AG04450 (cell line): ENCODE results near the gene CLK4. TPM values are rescaled to one million over a fixed set of nuclear protein-coding genes. Genes with fewer than 3 reads are reported as not detected.
A peak's percentile ranks its signal among the peaks of the same experiment; 100 is the strongest.
"Not testable (repeated sequence)": the region's sequence is repeated elsewhere in the genome, so short reads cannot be mapped to it uniquely, and the experiment has no call there.

Source experiments
- CTCF ChIA-PET: fragments of 300-600, 350-600 bp; formaldehyde crosslinking; extraction: SDS; loops from one replicate; lab custom pipeline; 2022; ENCODE audit warnings: antibody characterized with exemption, inconsistent platforms; lab: Charles Lee
- POLR2A ChIA-PET: fragments of 350-600 bp; formaldehyde crosslinking; extraction: SDS; loops from one replicate; lab custom pipeline; 2021; ENCODE audit warnings: antibody characterized with exemption, inconsistent platforms; lab: Yijun Ruan, JAX
- DNase-seq: peaks from one replicate; pipeline ENCODE4 v3.0.0-alpha.2; 2011; ENCODE audit warnings: low read depth, low spot score
- H3K27ac ChIP-seq: one replicate; pipeline ENCODE4 v1.5.1; 2012; ENCODE audit warnings: low read depth, low read length, control low read depth
- H3K27me3 ChIP-seq: one replicate; pipeline ENCODE4 v1.6.0; 2012; ENCODE audit warnings: low read length; ENCODE audit not compliant: control insufficient read depth, insufficient read depth
- H3K4me3 ChIP-seq: 2 replicates; pipeline ENCODE4 v1.5.1; 2011; ENCODE audit warnings: mild to moderate bottlenecking, low read depth, low read length, control low read depth
- H3K9me3 ChIP-seq: 2 replicates; pipeline ENCODE4 v1.5.1; 2012; ENCODE audit warnings: low read length; ENCODE audit not compliant: control insufficient read depth, insufficient read depth
- CTCF ChIP-seq: IDR thresholded peaks from 2 replicates; pipeline ENCODE4 v1.5.1; 2011; ENCODE audit warnings: low read depth, low read length, control low read depth, inconsistent platforms
- polyA plus RNA-seq: library from polyadenylated mRNA; depleted of rRNA; stranded (reverse); fragments of >200 nt; gene quantifications from 2 replicates; pipeline ENCODE4 v1.2.3, GENCODE V29; 2011

CLK4 gene
- polyA plus RNA-seq, 1 experiment = 30.7 TPM

DNA sequence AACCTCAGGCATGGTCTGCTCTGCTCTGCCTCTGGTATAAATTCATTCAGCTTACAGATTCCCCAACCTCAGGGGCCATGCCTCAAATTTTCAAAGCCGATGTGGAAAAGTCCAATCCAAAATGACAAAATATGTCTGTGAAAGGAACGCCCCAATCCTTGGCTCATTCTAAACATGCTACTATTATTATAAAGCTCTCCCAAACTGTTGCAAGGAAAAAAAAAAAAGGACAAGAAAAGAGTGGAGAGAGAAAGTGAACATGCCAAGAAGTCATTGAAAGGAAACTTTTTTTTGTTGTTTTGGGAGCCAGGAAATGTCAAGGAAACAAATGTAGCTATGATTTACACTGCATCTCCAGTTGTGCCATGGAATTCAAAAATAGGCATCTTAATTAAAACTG is 40.5 kb downstream of the CLK4 start:
- Histone ChIP-seq H3K9me3 (peaks cover 19% of the 10 kb centered on the region), H3K27ac (no peak overlapping the region), H3K27me3 (peaks cover 38% of the 10 kb centered on the region), H3K4me3 (no peak overlapping the region)
- ChIA-PET CTCF (interaction anchor here (2.6 kb wide), 1 partner anchor 351 kb away, joined by 6 read pairs; no protein-coding TSS in a partner anchor), POLR2A (no interaction called here)
- TF ChIP-seq CTCF = no peak
- no peak for DNase-seq

DNA sequence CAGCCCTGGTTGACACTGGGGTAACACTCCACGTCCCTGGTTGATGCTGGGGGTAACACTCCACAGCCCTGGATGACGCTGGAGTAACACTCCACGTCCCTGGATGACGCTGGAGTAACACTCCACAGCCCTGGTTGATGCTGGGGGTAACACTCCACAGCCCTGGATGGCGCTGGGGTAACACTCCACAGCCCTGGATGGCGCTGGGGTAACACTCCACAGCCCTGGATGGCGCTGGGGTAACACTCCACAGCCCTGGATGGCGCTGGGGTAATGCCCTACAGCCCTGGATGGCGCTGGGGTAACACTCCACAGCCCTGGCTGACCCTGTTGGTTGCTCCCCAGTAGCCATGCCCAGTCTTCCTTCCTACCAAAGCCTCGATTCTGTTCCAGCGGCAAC is 41.4 kb downstream of the CLK4 start:
- H3K27ac ChIP-seq = peak overlapping the region; percentile 22
- CTCF ChIA-PET = interaction anchor here (2.6 kb wide), 1 partner anchor 350 kb away, joined by 6 read pairs; no protein-coding TSS in a partner anchor
- H3K4me3 ChIP-seq, POLR2A ChIA-PET: not testable (repeated sequence)
- peaks cover 30% of the 10 kb centered on the region for H3K27me3 ChIP-seq
- peaks cover 19% of the 10 kb centered on the region for H3K9me3 ChIP-seq
- DNase-seq = peak; percentile 16

DNA sequence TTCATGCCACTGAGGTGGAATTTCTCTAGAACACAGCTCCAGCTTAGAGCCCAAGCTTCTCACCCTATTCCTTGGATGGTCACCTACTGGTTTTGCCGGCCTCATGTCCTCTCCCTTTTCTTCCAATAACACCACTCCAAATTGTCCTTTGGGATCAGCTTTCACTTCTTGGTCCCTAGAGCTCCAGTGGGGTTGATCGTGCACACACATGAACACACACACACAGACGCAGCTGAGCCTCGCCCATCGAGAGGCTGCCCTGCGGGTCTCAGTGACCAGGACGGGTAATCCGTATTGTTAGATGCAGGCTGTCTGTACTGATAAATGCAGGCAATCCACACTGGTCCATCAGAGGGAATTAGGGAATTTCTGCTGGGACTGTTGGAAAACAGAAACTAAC is 43.6 kb downstream of the CLK4 start:
- no peak overlapping the region for H3K27ac ChIP-seq
- ChIA-PET CTCF (no interaction called here), POLR2A (no interaction called here)
- H3K4me3 ChIP-seq = no peak overlapping the region
- H3K9me3 ChIP-seq = peaks cover 22% of the 10 kb centered on the region
- DNase-seq = no peak
- H3K27me3 ChIP-seq = peaks cover 16% of the 10 kb centered on the region
- no peak for TF ChIP-seq CTCF

GRCh38 chr5:178582291-178582690 is 44.6 kb downstream of the CLK4 start:
- POLR2A ChIA-PET = no interaction called here
- no peak for DNase-seq
- peaks cover 6% of the 10 kb centered on the region for H3K27me3 ChIP-seq
- CTCF ChIA-PET = no interaction called here
- no peak overlapping the region for H3K4me3 ChIP-seq
- no peak for TF ChIP-seq CTCF
- peaks cover 31% of the 10 kb centered on the region for H3K9me3 ChIP-seq
- no peak overlapping the region for H3K27ac ChIP-seq

DNA sequence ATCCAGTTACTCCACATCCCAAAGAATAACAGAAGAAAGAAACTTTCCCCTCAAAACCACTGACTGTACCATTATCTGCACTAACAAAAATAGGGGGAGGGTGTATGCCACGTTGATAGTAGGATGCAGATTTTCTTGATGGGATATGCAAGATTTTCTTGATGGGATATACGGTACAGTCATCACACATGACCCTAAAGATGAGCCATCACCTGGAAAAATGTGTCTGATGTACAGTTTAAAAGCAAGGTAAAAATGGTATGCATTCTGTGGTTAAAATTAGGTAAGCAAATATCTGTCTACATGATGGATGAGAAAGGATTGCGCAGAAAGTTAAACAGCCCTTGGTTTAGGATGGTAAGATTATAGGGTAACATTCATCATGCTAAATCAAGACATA is 45.2 kb downstream of the CLK4 start:
- no peak for DNase-seq
- Histone ChIP-seq H3K4me3 (no peak overlapping the region), H3K27me3 (no peaks in the 10 kb centered on the region), H3K9me3 (peaks cover 36% of the 10 kb centered on the region), H3K27ac (no peak overlapping the region)
- ChIA-PET POLR2A (no interaction called here), CTCF (no interaction called here)
- TF ChIP-seq CTCF = no peak
